NCI-H1048 (cell line): Measurements from ENCODE around the gene MEDAG.

ENCODE experiments used
- DNase-seq: peaks from one replicate; lab custom pipeline; 2025; lab: John Stamatoyannopoulos, UW

MEDAG gene

GRCh38 chr13:30872685-30873461, 33.2 kb upstream of the MEDAG start:
- DNase-seq: no peak

- DNase-seq: no peak
These were observed 32.6 kb upstream of the MEDAG start for GRCh38 chr13:30873499-30873898.

DNA sequence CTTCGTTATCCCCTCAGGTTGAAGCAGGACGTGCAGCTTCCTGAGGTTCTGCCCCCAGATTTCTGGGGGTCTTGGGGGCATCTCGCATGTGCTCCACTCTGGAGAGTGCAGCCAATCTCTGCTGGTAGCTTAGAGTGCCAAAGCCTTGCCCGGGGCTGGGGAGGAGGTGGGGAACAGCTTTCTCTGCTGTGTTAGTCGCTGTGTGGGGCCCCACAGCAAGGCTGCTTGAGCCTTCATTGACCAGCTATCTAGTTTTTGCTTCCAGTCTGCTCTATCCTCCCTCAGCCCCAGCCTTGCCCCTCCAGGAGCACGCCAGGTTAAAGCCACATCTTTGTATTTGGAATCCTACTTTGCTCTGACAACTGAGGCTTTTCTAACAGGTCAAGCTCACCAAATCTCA, 32.0 kb upstream of the MEDAG start:
- DNase-seq: no peak

DNA sequence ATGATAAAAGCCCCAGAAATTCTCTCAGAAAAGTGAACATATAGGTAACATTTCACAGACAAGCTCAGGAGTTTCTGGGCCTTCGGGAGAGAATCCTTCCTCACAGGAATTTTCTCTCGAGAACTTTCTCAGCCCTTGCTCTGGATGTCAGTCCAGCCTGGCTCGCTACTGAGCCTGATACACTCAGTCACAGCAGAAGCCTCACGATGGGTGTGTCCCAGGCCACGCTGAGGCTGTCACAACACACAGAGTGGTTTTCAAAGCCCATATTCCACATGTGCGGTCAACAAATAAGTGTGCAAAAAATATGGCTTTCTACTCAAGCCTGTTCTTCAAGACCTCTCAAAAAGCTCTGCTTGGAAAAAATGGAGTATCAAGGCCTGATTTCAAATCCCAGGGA, 31.5 kb upstream of the MEDAG start:
- no peak for DNase-seq

GRCh38 chr13:30877335-30877734, 28.7 kb upstream of the MEDAG start:
- DNase-seq: no peak

DNA sequence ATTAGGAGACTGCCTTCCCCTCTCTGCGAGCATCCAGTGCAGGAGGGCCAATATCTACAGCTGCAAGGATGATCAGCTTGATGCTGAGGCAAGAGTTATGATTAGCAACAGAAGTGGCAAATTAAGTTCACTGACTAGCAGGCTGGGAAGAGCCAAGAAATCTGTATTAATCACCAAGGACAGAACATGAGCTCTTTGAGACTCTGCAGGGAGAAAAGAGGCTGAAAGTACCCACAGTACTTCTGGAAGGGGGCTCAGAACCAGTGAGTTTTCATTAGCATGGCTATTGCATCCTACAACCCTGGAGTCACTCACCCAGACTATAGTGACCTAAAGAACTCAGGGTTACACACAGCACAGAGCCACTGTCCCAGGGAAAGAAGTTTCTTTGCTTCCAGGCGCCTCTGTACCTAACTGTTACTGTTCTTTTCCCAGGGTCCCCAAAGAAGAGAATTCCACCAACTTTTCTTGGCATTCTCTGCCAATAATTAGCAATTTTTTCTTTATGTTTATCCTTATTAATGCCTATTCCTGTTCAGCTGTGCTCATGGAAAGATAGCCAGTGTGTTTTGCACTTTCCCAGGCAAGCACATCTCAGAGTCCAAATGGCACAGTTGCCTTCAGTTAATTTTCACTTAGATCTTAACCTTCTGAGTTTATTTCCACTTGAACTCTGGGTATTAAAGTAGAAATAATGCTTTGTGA, 25.8 kb upstream of the MEDAG start:
- no peak for DNase-seq

- DNase-seq: no peak
These were observed 25.3 kb upstream of the MEDAG start for GRCh38 chr13:30880856-30881155.

GRCh38 chr13:30881191-30881651, 24.9 kb upstream of the MEDAG start:
- no peak for DNase-seq

DNA sequence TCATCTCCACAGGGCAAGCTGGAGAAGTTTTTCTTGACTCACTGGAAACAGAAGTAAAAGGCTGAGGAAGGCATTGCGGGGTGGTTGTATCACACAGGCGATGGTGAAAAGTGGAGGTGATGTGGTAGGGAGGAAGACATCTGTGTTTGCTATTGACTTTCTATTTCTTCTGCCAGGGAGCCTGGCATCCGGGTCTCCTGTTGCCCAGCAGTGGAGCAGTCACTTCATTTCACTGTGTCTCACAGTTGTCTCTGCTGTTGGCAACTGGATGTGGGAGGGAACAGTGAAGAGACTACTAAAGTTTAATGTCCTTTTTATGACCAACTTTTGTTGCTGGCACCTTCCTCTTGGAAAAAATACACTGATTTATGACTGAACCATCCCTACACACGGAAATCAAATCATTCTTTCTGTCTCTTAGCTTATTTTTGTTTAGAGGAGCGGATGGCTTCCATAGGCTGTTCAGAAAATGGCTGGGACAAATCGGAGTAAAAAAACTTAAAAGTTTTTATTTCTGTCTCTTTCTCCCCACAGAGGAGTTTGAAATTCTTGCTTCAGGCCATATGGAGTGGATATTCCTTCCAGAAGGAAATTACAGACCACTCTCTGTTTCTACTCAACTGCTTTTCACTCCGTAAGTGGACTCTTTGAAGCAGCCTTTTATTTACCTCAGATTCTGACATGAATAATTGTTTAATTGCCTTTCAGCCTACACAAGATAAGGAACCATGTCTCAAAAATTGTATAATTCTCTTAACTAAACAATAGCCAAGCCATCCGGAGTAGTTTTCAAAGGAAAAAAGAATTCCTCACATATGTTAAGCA, 23.8 kb upstream of the MEDAG start:
- no peak for DNase-seq

DNA sequence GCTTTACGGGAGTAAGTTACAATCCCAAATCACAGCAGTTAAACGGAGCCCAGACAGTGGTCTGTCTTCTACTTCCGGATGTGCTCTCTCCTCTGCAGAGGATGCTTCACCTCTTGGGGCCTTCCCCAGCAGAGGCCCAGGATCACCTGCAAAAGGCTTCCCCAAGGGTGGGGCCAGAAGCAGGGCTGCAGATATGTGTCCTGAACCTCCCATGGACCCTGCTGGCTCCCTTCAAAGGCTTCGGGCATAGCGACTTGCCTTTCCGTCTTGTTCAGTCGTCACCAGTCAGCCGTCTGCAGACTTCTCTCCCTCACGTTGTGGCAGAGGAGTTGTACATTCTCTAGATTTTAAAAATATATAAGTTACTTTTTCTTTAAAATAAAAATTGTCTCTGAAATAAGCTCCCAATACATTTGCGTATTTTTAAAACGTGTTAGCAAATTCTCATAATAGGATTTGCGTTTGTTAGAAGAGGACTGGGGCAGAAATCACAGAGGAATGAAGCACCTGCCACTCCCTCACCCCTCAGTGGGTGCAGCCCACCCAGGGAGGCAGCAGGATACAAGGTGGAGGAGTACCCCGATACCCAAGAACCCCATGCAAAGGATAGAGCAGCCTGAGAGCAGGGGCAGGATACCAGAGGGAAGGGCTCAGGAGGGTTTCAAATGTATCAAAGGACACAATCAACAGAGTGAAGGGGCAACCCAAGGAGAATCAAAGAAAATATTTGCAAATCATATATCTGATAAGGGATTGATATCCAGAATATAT, 22.9 kb upstream of the MEDAG start:
- DNase-seq: no peak

- DNase-seq: peak; percentile 3
These were observed 21.5 kb upstream of the MEDAG start for GRCh38 chr13:30884543-30884942.

DNA sequence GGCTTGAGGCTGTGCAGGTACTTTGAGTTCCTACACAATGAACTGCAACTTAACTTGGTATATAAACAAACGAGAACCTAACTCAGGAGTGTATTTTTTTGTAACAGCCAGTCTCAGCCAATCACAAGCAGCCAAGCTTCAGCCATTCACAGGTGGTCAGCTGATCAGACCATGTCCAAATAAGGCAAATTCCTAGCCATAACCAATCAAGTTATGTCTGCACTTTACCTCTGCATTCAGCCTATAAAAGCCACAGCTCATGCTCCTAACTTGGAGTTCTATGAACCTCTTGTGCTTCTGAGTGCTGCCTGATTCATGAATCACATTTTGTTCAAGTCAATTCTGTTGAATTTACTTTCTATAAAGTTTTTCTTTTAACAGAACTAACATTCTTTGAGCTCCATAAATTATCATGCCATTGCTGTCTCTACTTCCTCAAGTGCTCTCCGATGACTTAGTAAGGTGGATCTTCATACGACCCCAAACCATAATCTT, 16.8 kb upstream of the MEDAG start:
- no peak for DNase-seq

GRCh38 chr13:30892966-30893365, 13.1 kb upstream of the MEDAG start:
- no peak for DNase-seq

DNA sequence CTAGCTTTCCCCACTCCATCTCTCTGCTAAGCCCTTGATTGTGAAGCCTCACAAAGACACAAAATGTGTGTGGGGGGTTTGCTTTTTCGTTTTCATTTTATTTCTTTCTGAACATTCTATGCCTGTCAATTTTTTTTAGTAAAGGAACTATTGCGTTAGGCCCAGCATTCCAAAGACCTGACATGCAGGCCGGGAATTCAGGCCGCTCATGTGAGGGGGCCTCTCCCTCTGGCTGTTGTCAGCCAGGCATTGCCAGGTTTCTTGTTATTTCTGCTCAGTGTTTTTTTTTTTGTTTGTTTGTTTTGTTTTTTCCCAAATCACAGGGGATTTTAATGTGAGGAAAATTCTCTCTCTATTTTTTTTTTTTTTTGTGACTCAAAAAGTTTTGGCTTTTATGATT, 10.3 kb upstream of the MEDAG start:
- no peak for DNase-seq

DNA sequence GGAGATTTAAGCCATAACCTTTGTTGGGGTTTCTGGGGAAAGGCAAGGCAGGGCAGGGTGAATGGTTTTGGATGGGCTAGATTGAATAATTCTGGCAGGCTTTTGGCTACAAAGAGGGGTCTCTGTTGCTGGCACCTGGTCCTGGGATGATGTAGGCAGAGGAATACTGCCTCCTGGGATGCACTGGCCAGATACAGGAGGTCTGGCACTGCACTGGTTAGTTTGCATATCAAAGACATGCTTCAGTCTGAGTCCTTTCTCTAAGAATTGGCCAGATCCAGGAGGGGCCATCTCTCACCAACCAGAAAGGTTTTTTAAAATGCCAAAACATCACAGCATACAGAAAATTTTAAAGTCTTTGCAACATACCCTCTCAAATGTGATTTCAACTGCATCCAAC, 8.0 kb upstream of the MEDAG start:
- no peak for DNase-seq

GRCh38 chr13:30898678-30899241, 7.3 kb upstream of the MEDAG start:
- DNase-seq: no peak

GRCh38 chr13:30900436-30900835, 5.6 kb upstream of the MEDAG start:
- DNase-seq: no peak

- DNase-seq: no peak
These were observed 4.9 kb upstream of the MEDAG start for GRCh38 chr13:30900952-30901749.

DNA sequence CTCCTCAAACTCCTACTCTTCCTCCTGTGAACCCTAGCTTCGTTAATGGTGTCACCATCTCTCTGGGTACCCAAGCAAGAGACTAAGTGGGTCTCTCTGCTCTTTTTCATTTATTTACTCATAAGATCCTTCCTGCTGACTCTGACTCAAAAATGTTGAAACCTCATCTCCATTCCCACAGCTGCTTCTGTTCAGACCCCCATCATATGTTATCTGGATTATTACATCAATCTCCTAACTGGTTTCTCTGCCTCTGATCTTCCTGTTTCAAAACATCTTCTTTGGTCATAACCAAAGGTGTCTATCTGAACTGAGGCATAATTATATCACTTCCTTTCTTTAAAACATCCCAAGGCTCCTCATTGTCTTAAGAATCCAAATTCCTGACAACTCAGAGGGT, 2.0 kb upstream of the MEDAG start:
- DNase-seq: no peak

GRCh38 chr13:30906411-30907051, 460 bp downstream of the MEDAG start:
- DNase-seq: no peak
